Suppressor macrophage (primary cell): Measurements from ENCODE around the gene FARS2.
"Not testable (repeated sequence)": the region's sequence is repeated elsewhere in the genome, so short reads cannot be mapped to it uniquely, and the experiment has no call there.

Source experiments
- DNase-seq, 4 experiments: peaks; one replicate each; pipeline ENCODE4 v3.0.0-alpha.2; 2020 to 2022

Gene FARS2

GRCh38 chr6:5541025-5541424, 279.7 kb downstream of the FARS2 start:
- no peak for DNase-seq

DNA sequence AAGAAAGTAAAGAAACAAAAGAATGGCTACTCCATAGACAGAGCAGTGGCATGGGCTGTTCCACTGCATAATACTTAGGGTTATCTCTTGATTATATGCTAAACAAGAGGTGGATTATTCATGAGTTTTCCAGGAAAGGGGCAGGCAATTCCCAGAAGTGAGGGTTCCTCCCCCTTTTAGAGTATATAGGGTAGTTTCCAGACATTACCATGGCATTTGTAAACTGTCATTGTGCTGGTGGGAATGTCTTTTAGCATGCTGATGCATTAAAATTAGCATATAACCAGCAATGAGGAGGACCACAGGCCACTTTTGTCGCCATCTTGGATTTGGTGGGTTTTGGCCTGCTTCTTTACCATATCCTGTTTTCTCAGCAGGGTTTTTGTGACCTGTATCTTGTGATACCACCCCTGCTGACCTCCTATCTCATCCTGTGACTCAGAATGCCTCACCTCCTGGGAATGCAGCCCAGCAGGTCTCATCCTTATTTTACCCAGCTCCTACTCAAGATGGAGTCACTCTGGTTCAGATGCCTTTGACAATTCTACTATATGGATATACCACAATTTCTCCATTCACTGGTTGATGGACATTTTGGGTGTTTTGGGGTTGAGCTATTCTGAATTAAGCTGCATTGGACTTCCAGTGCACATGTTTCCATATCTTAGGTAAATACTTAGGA, 280.6 kb downstream of the FARS2 start:
- no peak for DNase-seq

GRCh38 chr6:5547556-5547955, 286.2 kb downstream of the FARS2 start:
- DNase-seq, result no peak

- no peak for DNase-seq
These were observed 289.3 kb downstream of the FARS2 start for GRCh38 chr6:5550631-5551030.

- DNase-seq, result no peak
These were observed 290.9 kb downstream of the FARS2 start for GRCh38 chr6:5552243-5552642.

DNA sequence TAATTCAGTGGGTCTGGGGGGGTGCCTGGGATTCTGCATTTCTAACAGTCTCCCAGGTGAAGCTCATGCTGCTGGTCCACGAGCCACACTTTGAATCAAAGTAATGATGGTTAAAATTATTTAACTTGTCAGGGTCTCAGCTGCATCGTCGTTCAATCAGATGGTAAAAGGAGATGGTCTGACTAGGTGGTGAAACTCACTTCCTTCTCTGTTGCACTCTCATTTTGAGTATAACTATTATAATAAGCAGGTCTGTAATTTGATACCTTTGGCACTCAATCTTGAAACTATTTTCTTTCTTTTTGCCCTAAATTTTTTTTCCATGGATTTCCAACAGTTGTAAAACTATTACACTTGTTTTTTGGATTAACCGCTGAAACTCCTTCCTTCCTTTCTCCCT, 292.5 kb downstream of the FARS2 start:
- DNase-seq, result no peak

GRCh38 chr6:5554226-5554625, 292.9 kb downstream of the FARS2 start:
- DNase-seq, result no peak

GRCh38 chr6:5556011-5556410, 294.7 kb downstream of the FARS2 start:
- no peak for DNase-seq

DNA sequence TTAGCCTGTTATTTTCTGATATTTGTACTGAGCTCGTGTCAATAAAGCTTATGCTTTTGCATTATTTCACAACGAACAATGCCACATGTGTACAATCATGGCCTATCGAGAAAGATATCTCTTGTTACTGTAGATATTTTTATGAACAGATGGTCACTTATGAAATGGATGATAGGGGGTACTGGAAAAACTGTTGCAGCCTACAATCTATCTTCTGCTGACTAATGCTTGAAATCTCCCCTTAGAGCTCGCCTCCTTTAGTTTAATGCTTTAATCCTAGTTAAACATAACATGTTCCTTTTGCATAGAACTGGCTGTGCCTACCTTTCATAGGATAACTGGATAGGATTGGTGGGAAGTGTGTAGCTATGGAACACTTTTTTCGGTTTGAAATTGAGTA, 296.2 kb downstream of the FARS2 start:
- DNase-seq, result no peak

DNA sequence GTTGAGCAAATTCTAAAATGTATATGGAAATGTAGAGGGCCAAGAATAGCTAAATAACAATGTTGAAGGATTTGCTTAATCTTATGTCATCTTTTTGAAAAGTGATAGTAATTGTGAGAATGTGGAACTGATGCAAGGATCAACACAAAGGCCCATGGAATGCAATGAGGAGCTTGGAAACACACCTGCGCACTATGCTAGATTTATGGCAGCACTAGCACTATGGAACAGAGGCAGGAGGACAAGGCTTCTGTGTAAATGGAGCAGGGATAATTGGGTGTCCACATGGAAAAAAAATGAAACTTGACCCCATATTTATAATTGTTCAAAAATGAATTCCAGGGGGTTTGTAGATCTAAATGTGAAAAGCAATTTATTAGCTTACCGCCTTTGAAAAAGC, 298.3 kb downstream of the FARS2 start:
- DNase-seq, result no peak

DNA sequence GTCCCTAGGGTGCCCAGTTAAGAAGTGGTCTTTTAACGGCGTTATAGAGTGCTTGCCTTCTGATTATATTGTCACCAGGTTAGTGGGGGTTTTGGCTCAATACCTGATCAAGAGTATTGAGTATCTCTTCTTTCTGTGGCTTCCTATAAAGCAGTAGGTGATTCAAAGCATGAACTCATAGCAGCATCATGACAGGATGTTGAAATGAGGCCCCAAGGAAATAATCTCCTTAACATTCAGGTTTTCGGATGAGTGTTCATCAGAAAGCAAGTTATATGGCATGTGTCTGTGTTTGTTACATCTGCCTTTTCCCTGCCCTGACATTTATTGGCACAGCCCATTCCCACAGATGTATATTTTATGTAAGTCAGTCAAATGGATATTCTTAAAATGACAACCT, 301.0 kb downstream of the FARS2 start:
- DNase-seq, result no peak

- no peak for DNase-seq
These were observed 301.8 kb downstream of the FARS2 start for GRCh38 chr6:5563086-5563485.

GRCh38 chr6:5564746-5565145, 303.4 kb downstream of the FARS2 start:
- not testable (repeated sequence) for DNase-seq

DNA sequence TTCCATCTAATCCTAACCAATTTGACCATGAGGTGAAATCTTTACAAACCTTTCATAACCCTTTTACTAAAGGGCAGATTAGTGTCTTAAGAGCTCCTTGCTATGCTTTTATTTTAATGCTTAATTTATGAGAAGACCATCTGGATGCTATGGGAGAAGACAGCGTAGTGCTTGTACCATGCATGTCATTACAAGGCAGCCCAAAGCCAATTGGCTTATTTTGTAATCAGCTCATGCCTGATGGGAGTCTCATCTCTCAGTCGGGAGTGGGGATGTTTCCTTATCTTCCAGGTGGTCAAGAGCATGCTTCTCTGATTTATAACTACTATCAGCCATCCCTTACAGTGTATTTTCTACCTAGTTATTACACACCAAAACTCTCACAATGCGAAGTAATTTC, 304.7 kb downstream of the FARS2 start:
- DNase-seq, result no peak

DNA sequence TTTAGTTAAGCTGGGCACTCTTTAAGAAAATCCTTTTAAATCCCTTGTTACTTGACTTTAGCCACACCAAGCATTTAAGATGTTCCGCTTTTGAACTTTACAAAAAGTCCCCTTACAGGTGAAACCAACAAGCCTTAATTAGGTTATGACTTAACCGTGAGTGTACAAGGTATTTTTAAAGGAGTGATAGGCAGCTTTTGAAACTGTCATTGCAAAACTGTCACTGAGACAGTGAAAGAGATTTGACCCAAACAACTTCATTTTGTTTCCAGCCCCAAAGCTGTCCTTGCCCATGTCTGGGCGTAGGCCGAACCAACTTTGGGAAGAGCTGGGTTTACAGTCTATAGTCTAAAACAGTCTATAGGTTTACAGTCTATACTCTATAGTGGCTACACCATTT, 305.4 kb downstream of the FARS2 start:
- no peak for DNase-seq

- no peak for DNase-seq
These were observed 306.0 kb downstream of the FARS2 start for GRCh38 chr6:5567352-5567751.

DNA sequence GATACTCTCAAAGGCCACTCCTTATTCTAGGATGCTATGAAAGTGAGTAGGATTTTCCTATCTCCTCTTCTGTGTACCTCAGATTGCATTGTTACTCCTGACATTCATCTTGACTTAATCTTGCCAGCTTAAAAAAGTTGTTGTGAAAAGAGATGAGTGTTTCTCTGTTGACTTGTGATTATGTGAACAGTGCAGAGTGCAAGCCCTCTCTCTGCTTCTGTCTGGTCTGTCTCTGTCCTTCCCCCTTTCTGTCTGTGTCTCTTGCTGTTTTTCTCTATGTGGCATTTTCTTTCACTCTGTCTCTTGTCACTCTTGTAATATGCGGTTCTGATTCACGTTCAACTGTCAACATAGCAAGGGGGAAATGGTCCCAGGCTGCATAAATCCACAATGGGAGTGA, 306.6 kb downstream of the FARS2 start:
- no peak for DNase-seq

DNA sequence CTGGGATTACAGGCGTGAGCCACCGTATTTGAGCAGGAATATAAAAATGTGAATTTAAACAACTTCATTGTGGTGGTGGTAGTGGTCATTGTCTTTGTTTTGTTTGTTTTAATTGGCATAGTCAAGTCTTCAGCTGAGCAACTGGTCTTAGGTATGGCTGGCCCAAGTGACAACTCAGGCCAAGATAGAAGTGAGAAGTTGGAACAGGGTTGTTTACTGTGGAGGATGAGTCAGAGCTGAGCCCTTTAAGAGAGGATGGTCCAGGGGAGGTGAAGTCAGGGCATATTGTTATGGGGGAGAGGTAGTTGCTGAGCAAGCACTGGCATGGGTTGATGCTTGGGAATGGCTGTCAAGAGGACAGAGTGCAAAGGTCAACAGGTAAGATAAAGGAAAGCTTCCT, 308.2 kb downstream of the FARS2 start:
- DNase-seq, result no peak

- no peak for DNase-seq
These were observed 309.3 kb downstream of the FARS2 start for GRCh38 chr6:5570641-5571040.

GRCh38 chr6:5580736-5581581, 319.6 kb downstream of the FARS2 start:
- no peak for DNase-seq

DNA sequence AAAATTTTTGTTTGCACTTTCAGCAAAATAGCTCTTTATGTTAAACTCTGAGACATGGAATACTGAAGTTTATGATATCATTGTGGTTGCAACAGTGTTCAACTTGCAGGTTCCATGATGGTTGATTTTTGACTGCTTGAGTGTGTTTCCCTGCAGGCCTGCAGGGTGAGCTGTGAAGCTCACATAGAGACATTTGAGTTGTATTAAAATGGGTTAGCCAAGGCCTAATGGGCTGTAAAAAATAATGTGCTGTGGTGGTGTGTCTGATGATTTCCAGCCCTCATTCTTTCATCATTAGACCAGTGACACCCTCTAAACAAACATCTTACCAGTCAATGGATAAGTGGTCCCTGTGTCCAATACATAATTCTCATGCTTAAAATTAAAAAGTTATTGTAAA, 321.4 kb downstream of the FARS2 start:
- no peak for DNase-seq

- no peak for DNase-seq
These were observed 322.2 kb downstream of the FARS2 start for GRCh38 chr6:5583528-5583927.

- DNase-seq, result no peak
These were observed 322.8 kb downstream of the FARS2 start for GRCh38 chr6:5584078-5584482.

GRCh38 chr6:5587648-5588047, 326.3 kb downstream of the FARS2 start:
- no peak for DNase-seq
